Measurements from ENCODE around the gene SLC2A5.
"Not testable (repeated sequence)": the region's sequence is repeated elsewhere in the genome, so short reads cannot be mapped to it uniquely, and the experiment has no call there.

The SLC2A5 gene

GRCh38 chr1:9022773-9023172 is 46.7 kb downstream of the SLC2A5 start:
- Histone ChIP-seq H3K4me3 (replicated peaks; ENCODE audit: insufficient read depth, low read length) (no peak overlapping the region), H3K27ac (replicated peaks) (no peak overlapping the region), H3K27me3 (ENCODE audit: insufficient read depth, poor library complexity, severe bottlenecking) (no peaks in the 10 kb centered on the region)
- no peak for DNase-seq (ENCODE audit: low read depth in 1 of 2, low spot score in 1 of 2)
- TF ChIP-seq SPI1 (IDR thresholded peaks at IDR 0.05; ENCODE audit: borderline replicate concordance, low read depth) (no peak), CTCF (IDR thresholded peaks at IDR 0.05; ENCODE audit: insufficient read depth, low read length) (no peak), GABPA (IDR thresholded peaks at IDR 0.05; ENCODE audit: low read depth) (no peak), POLR2AphosphoS5 (IDR thresholded peaks at IDR 0.05; ENCODE audit: low read depth) (no peak), REST (IDR thresholded peaks at IDR 0.05; ENCODE audit: insufficient replicate concordance, low read depth) (no peak)

- not testable (repeated sequence) for H3K4me3 ChIP-seq (replicated peaks; ENCODE audit: insufficient read depth, low read length); H3K27ac ChIP-seq (replicated peaks); H3K27me3 ChIP-seq (ENCODE audit: insufficient read depth, poor library complexity, severe bottlenecking); DNase-seq (ENCODE audit: low read depth in 1 of 2, low spot score in 1 of 2)
Measured at GRCh38 chr1:9022026-9022738, 47.3 kb downstream of the SLC2A5 start.

GRCh38 chr1:9020305-9020704 is 49.1 kb downstream of the SLC2A5 start:
- Histone ChIP-seq H3K4me3 (replicated peaks; ENCODE audit: insufficient read depth, low read length) (no peak overlapping the region), H3K27ac (replicated peaks) (no peak overlapping the region), H3K27me3 (ENCODE audit: insufficient read depth, poor library complexity, severe bottlenecking) (no peaks in the 10 kb centered on the region)
- no peak for TF ChIP-seq REST (IDR thresholded peaks at IDR 0.05; ENCODE audit: insufficient replicate concordance, low read depth)
- no peak for DNase-seq (ENCODE audit: low read depth in 1 of 2, low spot score in 1 of 2)

- no peaks in the 10 kb centered on the region for H3K27me3 ChIP-seq (ENCODE audit: insufficient read depth, poor library complexity, severe bottlenecking)
- no peak overlapping the region for H3K27ac ChIP-seq (replicated peaks)
- TF ChIP-seq CTCF (IDR thresholded peaks at IDR 0.05; ENCODE audit: insufficient read depth, low read length) (no peak), SPI1 (IDR thresholded peaks at IDR 0.05; ENCODE audit: borderline replicate concordance, low read depth) (no peak), GABPA (IDR thresholded peaks at IDR 0.05; ENCODE audit: low read depth) (no peak), POLR2AphosphoS5 (IDR thresholded peaks at IDR 0.05; ENCODE audit: low read depth) (no peak)
- no peak for DNase-seq (ENCODE audit: low read depth in 1 of 2, low spot score in 1 of 2)
- no peak overlapping the region for H3K4me3 ChIP-seq (replicated peaks; ENCODE audit: insufficient read depth, low read length)
Measured at GRCh38 chr1:9019896-9020295, 49.5 kb downstream of the SLC2A5 start.

GRCh38 chr1:9018333-9018732 is 51.1 kb downstream of the SLC2A5 start:
- TF ChIP-seq REST (IDR thresholded peaks at IDR 0.05; ENCODE audit: insufficient replicate concordance, low read depth) (no peak), GABPA (IDR thresholded peaks at IDR 0.05; ENCODE audit: low read depth) (no peak), POLR2AphosphoS5 (IDR thresholded peaks at IDR 0.05; ENCODE audit: low read depth) (no peak), SPI1 (IDR thresholded peaks at IDR 0.05; ENCODE audit: borderline replicate concordance, low read depth) (no peak)
- Histone ChIP-seq H3K4me3 (replicated peaks; ENCODE audit: insufficient read depth, low read length) (no peak overlapping the region), H3K27me3 (ENCODE audit: insufficient read depth, poor library complexity, severe bottlenecking) (no peaks in the 10 kb centered on the region), H3K27ac (replicated peaks) (no peak overlapping the region)
- DNase-seq (ENCODE audit: low read depth in 1 of 2, low spot score in 1 of 2), result no peak

All from HL-60 (cell line).